Right ventricle myocardium superior (tissue), 1 donor: ENCODE measurements around the gene SHQ1. TPM values are rescaled to one million over a fixed set of nuclear protein-coding genes. Genes with fewer than 3 reads are reported as not detected.
A peak's percentile ranks its signal among the peaks of the same experiment; 100 is the strongest.

ENCODE experiments used
- ATAC-seq: fragments of 200-7000 bp; cut with Tn5 transposase; one replicate; pipeline ENCODE4 v1.9.1; 2020; ENCODE audit warnings: mild to moderate bottlenecking; ENCODE audit not compliant: poor library complexity
- DNase-seq: peaks from one replicate; pipeline ENCODE4 v3.0.0-alpha.2; 2020
- intact Hi-C: fragments of 100-400 bp; cut with DNase I; formaldehyde crosslinking; loops from one replicate; pipeline ENCODE4 v1.11.2; 2022
- long read RNA-seq: library from polyadenylated mRNA; unstranded; transcript quantifications from one replicate; pipeline ENCODE4 v2.0.0, GENCODE V29; 2021
- total RNA-seq: library from RNA; stranded (reverse); fragmentation: NEBNext Ultra II Directional; extraction: Animal tissue kit (Norgen Biotek cat#: 25700); gene quantifications from one replicate; pipeline ENCODE4 v1.2.1, GENCODE V29; 2021
- donor health status: DM: no; HTN: yes; CAD: no; lungs with severe emphysema.

Gene SHQ1
- total RNA-seq, result 15.1 TPM
- long read RNA-seq, transcript SHQ1-201 (11 exons, 2,879 nt), result major isoform, 41 of 46 reads
- long read RNA-seq, partial matches to known transcripts, result 0 of 46 reads
- long read RNA-seq, other reads (novel, unspliced or antisense), result 5 of 46 reads

- intact Hi-C loops, result no loop called here
- peak; percentile 98 for DNase-seq
- ATAC-seq, result peak; percentile 99
Measured at GRCh38 chr3:72847751-72848702, at the start of gene SHQ1. Gene SHQ1 (minus strand): TSS chr3:72848445. CDS start chr3:72848340, 105 bp downstream.

- ATAC-seq, result no peak
- DNase-seq, result no peak
- intact Hi-C loops, result no loop called here
Measured at GRCh38 chr3:72897758-72898007, 49.4 kb upstream of the SHQ1 start.

- intact Hi-C loops, result no loop called here
- DNase-seq (no peak), ATAC-seq (no peak)
Measured at GRCh38 chr3:72896996-72897757, 48.9 kb upstream of the SHQ1 start.

GRCh38 chr3:72894976-72895552 lies 46.8 kb upstream of the SHQ1 start:
- DNase-seq (no peak), ATAC-seq (no peak)
- intact Hi-C loops, result no loop called here

GRCh38 chr3:72892870-72893269 lies 44.6 kb upstream of the SHQ1 start:
- intact Hi-C loops, result no loop called here
- ATAC-seq (no peak), DNase-seq (no peak)

GRCh38 chr3:72892081-72892775 lies 44.0 kb upstream of the SHQ1 start:
- DNase-seq (no peak), ATAC-seq (peak; percentile 66)
- intact Hi-C loops, result no loop called here

GRCh38 chr3:72891053-72891855 lies 43.0 kb upstream of the SHQ1 start:
- peak; percentile 68 for DNase-seq
- peak; percentile 64 for ATAC-seq
- intact Hi-C loops, result no loop called here

GRCh38 chr3:72890166-72890925 lies 42.1 kb upstream of the SHQ1 start:
- ATAC-seq, result no peak
- intact Hi-C loops, result no loop called here
- no peak for DNase-seq

- intact Hi-C loops, result no loop called here
- DNase-seq, result no peak
- ATAC-seq, result no peak
Measured at GRCh38 chr3:72889310-72890165, 41.3 kb upstream of the SHQ1 start.

- ATAC-seq (no peak), DNase-seq (no peak)
- intact Hi-C loops, result no loop called here
Measured at GRCh38 chr3:72888546-72889309, 40.5 kb upstream of the SHQ1 start.

- intact Hi-C loops, result no loop called here
- peak; percentile 76 for ATAC-seq
- peak; percentile 82 for DNase-seq
Measured at GRCh38 chr3:72887705-72888545, 39.7 kb upstream of the SHQ1 start, which contains the start of gene GXYLT2. Gene GXYLT2 (plus strand): TSS chr3:72888046. CDS start chr3:72888234, 188 bp downstream.

- DNase-seq (no peak), ATAC-seq (peak; percentile 3)
- intact Hi-C loops, result no loop called here
Measured at GRCh38 chr3:72887343-72887704, 39.1 kb upstream of the SHQ1 start.

- ATAC-seq, result peak; percentile 22
- intact Hi-C loops, result no loop called here
- no peak for DNase-seq
Measured at GRCh38 chr3:72872183-72872582, 23.9 kb upstream of the SHQ1 start.

GRCh38 chr3:72862314-72863090 lies 14.3 kb upstream of the SHQ1 start:
- intact Hi-C loops, result no loop called here
- no peak for DNase-seq
- ATAC-seq, result no peak
